HFFc6 (cell line): Measurements from ENCODE around the gene CFAP221. TPM values are rescaled to one million over a fixed set of nuclear protein-coding genes. Genes with fewer than 3 reads are reported as not detected.

Source experiments
- DNase-seq: peaks from one replicate; pipeline ENCODE4 v3.0.0-alpha.2; 2018
- H3K27ac Mint-ChIP-seq: 2 replicates; pipeline ENCODE4 v1.8.0; 2020; ENCODE audit warnings: mild to moderate bottlenecking, mixed read lengths
- H3K27me3 Mint-ChIP-seq: 2 replicates; pipeline ENCODE4 v1.8.0; 2021; ENCODE audit warnings: mild to moderate bottlenecking, moderate library complexity, mixed read lengths; ENCODE audit not compliant: insufficient read depth
- H3K36me3 Mint-ChIP-seq: 2 replicates; pipeline ENCODE4 v1.8.0; 2021; ENCODE audit warnings: low read depth, mixed read lengths
- H3K4me1 Mint-ChIP-seq: 2 replicates; pipeline ENCODE4 v1.8.0; 2020; ENCODE audit warnings: low read depth, mixed read lengths
- H3K4me3 Mint-ChIP-seq: 2 replicates; pipeline ENCODE4 v1.8.0; 2020; ENCODE audit warnings: mild to moderate bottlenecking, moderate library complexity, mixed read lengths
- H3K9me3 Mint-ChIP-seq: 2 replicates; pipeline ENCODE4 v1.8.0; 2020; ENCODE audit warnings: mild to moderate bottlenecking, mixed read lengths
- total RNA-seq, 6 experiments: library from RNA; stranded (reverse); fragmentation: NEBNext Ultra II Directional; extraction: Animal tissue kit (Norgen Biotek cat#: 25700); gene quantifications; 2 replicates in 1 of 6; 3 replicates in 5 of 6; pipeline ENCODE4 v1.2.3, GENCODE V29; 2021
- TF ChIP-seq, protein P1 (sequence below): fragments of 200-600 bp; sonication (generic); IDR thresholded peaks from 2 replicates; pipeline ENCODE4 v1.5.0; 2021; ENCODE audit warnings: antibody characterized with exemption, mild to moderate bottlenecking

CFAP221 gene
- total RNA-seq, 6 experiments from 2014 or later = not detected

GRCh38 chr2:119660343-119660658 lies 116.1 kb downstream of the CFAP221 start:
- Mint-ChIP-seq H3K4me3 (no peak overlapping the region), H3K9me3 (peaks cover 10% of the 10 kb centered on the region), H3K27me3 (peaks cover 22% of the 10 kb centered on the region), H3K36me3 (no peaks in the 10 kb centered on the region), H3K27ac (no peak overlapping the region), H3K4me1 (no peaks in the 10 kb centered on the region)
- TF ChIP-seq, protein P1, sequence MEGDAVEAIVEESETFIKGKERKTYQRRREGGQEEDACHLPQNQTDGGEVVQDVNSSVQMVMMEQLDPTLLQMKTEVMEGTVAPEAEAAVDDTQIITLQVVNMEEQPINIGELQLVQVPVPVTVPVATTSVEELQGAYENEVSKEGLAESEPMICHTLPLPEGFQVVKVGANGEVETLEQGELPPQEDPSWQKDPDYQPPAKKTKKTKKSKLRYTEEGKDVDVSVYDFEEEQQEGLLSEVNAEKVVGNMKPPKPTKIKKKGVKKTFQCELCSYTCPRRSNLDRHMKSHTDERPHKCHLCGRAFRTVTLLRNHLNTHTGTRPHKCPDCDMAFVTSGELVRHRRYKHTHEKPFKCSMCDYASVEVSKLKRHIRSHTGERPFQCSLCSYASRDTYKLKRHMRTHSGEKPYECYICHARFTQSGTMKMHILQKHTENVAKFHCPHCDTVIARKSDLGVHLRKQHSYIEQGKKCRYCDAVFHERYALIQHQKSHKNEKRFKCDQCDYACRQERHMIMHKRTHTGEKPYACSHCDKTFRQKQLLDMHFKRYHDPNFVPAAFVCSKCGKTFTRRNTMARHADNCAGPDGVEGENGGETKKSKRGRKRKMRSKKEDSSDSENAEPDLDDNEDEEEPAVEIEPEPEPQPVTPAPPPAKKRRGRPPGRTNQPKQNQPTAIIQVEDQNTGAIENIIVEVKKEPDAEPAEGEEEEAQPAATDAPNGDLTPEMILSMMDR = peak; percentile 52
- DNase-seq = no peak

DNA sequence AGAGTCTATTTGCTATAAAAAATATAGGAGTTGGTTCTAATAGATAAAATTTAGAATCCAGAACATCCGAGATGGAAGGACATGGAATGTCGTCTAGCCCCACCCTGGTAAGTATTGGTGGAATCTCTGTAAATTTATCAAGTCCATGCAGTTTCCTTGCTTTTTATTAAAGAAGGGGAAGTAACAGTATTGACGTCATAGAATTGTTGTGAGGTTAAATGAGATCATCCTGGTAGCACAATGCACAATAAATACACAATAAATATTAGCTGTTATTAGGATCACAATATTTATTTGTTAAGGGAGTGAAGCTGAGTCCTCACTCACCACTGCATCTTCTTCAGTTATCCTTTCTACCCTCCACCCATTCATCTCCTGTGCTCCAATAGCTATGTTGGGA lies 118.0 kb downstream of the CFAP221 start:
- TF ChIP-seq, protein P1 = no peak
- H3K27ac Mint-ChIP-seq = no peak overlapping the region
- H3K36me3 Mint-ChIP-seq = no peaks in the 10 kb centered on the region
- H3K27me3 Mint-ChIP-seq = peaks cover 25% of the 10 kb centered on the region
- H3K9me3 Mint-ChIP-seq = peaks cover 10% of the 10 kb centered on the region
- no peak overlapping the region for H3K4me3 Mint-ChIP-seq
- H3K4me1 Mint-ChIP-seq = no peaks in the 10 kb centered on the region
- DNase-seq = no peak

- no peak for DNase-seq
- Mint-ChIP-seq H3K36me3 (no peaks in the 10 kb centered on the region), H3K27me3 (peaks cover 20% of the 10 kb centered on the region), H3K4me1 (no peaks in the 10 kb centered on the region), H3K27ac (no peak overlapping the region), H3K9me3 (peaks cover 10% of the 10 kb centered on the region), H3K4me3 (no peak overlapping the region)
- TF ChIP-seq, protein P1 = no peak
Observed at GRCh38 chr2:119668546-119668945, 124.3 kb downstream of the CFAP221 start.

- Mint-ChIP-seq H3K9me3 (no peaks in the 10 kb centered on the region), H3K4me3 (no peak overlapping the region), H3K36me3 (no peaks in the 10 kb centered on the region), H3K27ac (no peak overlapping the region), H3K4me1 (no peaks in the 10 kb centered on the region), H3K27me3 (peaks cover 14% of the 10 kb centered on the region)
- TF ChIP-seq, protein P1 = no peak
- DNase-seq = no peak
Observed at GRCh38 chr2:119671016-119671415, 126.8 kb downstream of the CFAP221 start.

GRCh38 chr2:119671752-119672151 lies 127.5 kb downstream of the CFAP221 start:
- no peak overlapping the region for H3K27ac Mint-ChIP-seq
- H3K27me3 Mint-ChIP-seq = peaks cover 9% of the 10 kb centered on the region
- H3K36me3 Mint-ChIP-seq = no peaks in the 10 kb centered on the region
- no peaks in the 10 kb centered on the region for H3K9me3 Mint-ChIP-seq
- no peak for DNase-seq
- TF ChIP-seq, protein P1 = no peak
- no peaks in the 10 kb centered on the region for H3K4me1 Mint-ChIP-seq
- no peak overlapping the region for H3K4me3 Mint-ChIP-seq

- no peak for DNase-seq
- Mint-ChIP-seq H3K4me3 (no peak overlapping the region), H3K27ac (no peak overlapping the region), H3K9me3 (no peaks in the 10 kb centered on the region), H3K4me1 (no peaks in the 10 kb centered on the region), H3K36me3 (no peaks in the 10 kb centered on the region), H3K27me3 (peaks cover 11% of the 10 kb centered on the region)
- TF ChIP-seq, protein P1 = no peak
Observed at GRCh38 chr2:119672161-119672862, 128.1 kb downstream of the CFAP221 start.
